Osteocyte (in vitro differentiated cells): Measurements from ENCODE around the gene GPR158. TPM values are rescaled to one million over a fixed set of nuclear protein-coding genes. Genes with fewer than 3 reads are reported as not detected.

Source experiments
- DNase-seq: peaks from one replicate; pipeline ENCODE4 v3.0.0; 2021; ENCODE audit warnings: mixed read lengths; ENCODE audit not compliant: unreplicated experiment; ENCODE audit errors: extremely low spot score
- H3K27ac Mint-ChIP-seq: one replicate; pipeline ENCODE4 v1.8.0; 2021; ENCODE audit warnings: mild to moderate bottlenecking, mixed read lengths; ENCODE audit not compliant: unreplicated experiment
- H3K27me3 Mint-ChIP-seq: one replicate; pipeline ENCODE4 v1.8.0; 2021; ENCODE audit warnings: mixed read lengths; ENCODE audit not compliant: unreplicated experiment
- H3K36me3 Mint-ChIP-seq: one replicate; pipeline ENCODE4 v1.8.0; 2021; ENCODE audit warnings: mixed read lengths; ENCODE audit not compliant: unreplicated experiment
- H3K4me1 Mint-ChIP-seq: one replicate; pipeline ENCODE4 v1.8.0; 2021; ENCODE audit warnings: mixed read lengths; ENCODE audit not compliant: unreplicated experiment
- H3K4me3 Mint-ChIP-seq: one replicate; pipeline ENCODE4 v1.8.0; 2021; ENCODE audit warnings: mild to moderate bottlenecking, moderate library complexity, mixed read lengths; ENCODE audit not compliant: unreplicated experiment
- H3K9me3 Mint-ChIP-seq: one replicate; pipeline ENCODE4 v1.8.0; 2021; ENCODE audit warnings: mixed read lengths; ENCODE audit not compliant: unreplicated experiment
- CTCF ChIP-seq: fragments of 200-600 bp; sonication (generic); IDR thresholded peaks from 2 replicates; pipeline ENCODE4 v1.5.0; 2021; ENCODE audit warnings: antibody characterized with exemption, mild to moderate bottlenecking, moderate library complexity
- total RNA-seq: library from RNA; stranded (reverse); gene quantifications from 2 replicates; pipeline ENCODE4 v1.2.1, GENCODE V29; 2021

The GPR158 gene
- total RNA-seq, 1 donor from 2014 or later: 0.19 TPM

GRCh38 chr10:25261558-25261957, 86.8 kb downstream of the GPR158 start:
- no peak for TF ChIP-seq CTCF
- no peak for DNase-seq
- Mint-ChIP-seq H3K4me1 (no peaks in the 10 kb centered on the region), H3K9me3 (no peaks in the 10 kb centered on the region), H3K4me3 (no peak overlapping the region), H3K27me3 (no peaks in the 10 kb centered on the region), H3K27ac (no peak overlapping the region), H3K36me3 (no peaks in the 10 kb centered on the region)

GRCh38 chr10:25263931-25264330, 89.1 kb downstream of the GPR158 start:
- H3K27ac Mint-ChIP-seq: no peak overlapping the region
- DNase-seq: no peak
- TF ChIP-seq CTCF: no peak
- H3K4me1 Mint-ChIP-seq: no peaks in the 10 kb centered on the region
- H3K4me3 Mint-ChIP-seq: no peak overlapping the region
- no peaks in the 10 kb centered on the region for H3K27me3 Mint-ChIP-seq
- H3K36me3 Mint-ChIP-seq: no peaks in the 10 kb centered on the region
- H3K9me3 Mint-ChIP-seq: no peaks in the 10 kb centered on the region

GRCh38 chr10:25278180-25278579, 103.4 kb downstream of the GPR158 start:
- no peaks in the 10 kb centered on the region for H3K4me1 Mint-ChIP-seq
- H3K36me3 Mint-ChIP-seq: no peaks in the 10 kb centered on the region
- no peak for DNase-seq
- no peak overlapping the region for H3K27ac Mint-ChIP-seq
- no peak for TF ChIP-seq CTCF
- H3K4me3 Mint-ChIP-seq: no peak overlapping the region
- peaks cover 27% of the 10 kb centered on the region for H3K9me3 Mint-ChIP-seq
- H3K27me3 Mint-ChIP-seq: no peaks in the 10 kb centered on the region

- Mint-ChIP-seq H3K36me3 (no peaks in the 10 kb centered on the region), H3K27ac (no peak overlapping the region), H3K9me3 (peaks cover 32% of the 10 kb centered on the region), H3K4me1 (no peaks in the 10 kb centered on the region), H3K27me3 (no peaks in the 10 kb centered on the region), H3K4me3 (no peak overlapping the region)
- no peak for TF ChIP-seq CTCF
- no peak for DNase-seq
Measured at GRCh38 chr10:25280076-25280475, 105.3 kb downstream of the GPR158 start.

GRCh38 chr10:25280573-25280972, 105.8 kb downstream of the GPR158 start:
- Mint-ChIP-seq H3K27ac (no peak overlapping the region), H3K4me1 (no peaks in the 10 kb centered on the region), H3K27me3 (no peaks in the 10 kb centered on the region), H3K4me3 (no peak overlapping the region), H3K9me3 (peaks cover 32% of the 10 kb centered on the region), H3K36me3 (no peaks in the 10 kb centered on the region)
- TF ChIP-seq CTCF: no peak
- no peak for DNase-seq
